ENCODE data around the gene GRIN2A. TPM values are rescaled to one million over a fixed set of nuclear protein-coding genes. Genes with fewer than 3 reads are reported as not detected.

GRIN2A gene
- total and polyA plus RNA-seq, 2 donors (not counting 3 experiments of a cell fraction or from before 2014, with no cell fraction given): not detected

DNA sequence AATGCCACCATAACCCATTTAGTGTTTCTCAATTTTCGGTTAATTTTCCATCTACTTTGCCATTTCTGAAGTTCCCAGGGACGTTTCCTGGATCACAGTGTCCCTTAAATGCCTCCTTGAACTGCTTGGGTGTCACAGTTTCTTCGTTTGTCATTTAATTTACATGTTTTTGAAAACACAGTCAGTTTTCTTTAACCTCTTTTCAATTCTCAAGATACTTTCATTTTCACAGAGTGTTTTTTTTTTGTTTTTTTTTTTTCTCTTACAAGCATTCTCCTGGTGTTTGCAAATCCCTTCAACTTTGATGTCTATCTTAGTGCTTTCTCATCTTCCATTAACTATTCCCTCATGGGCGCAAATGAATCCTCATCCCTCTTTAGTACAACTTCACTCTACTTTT lies 283.7 kb downstream of the GRIN2A start:
- dilution Hi-C loops (cut with MboI; ENCODE audit: extremely low pct_ligation_motif_present, low sequenced_read_pairs) (no loop called here), intact Hi-C loops (cut with micrococcal nuclease) (no loop called here)
- no peaks in the 10 kb centered on the region for H3K9me1 ChIP-seq (replicated peaks; ENCODE audit: control insufficient read depth, extremely low read depth, insufficient read depth, low read length)
- no peak overlapping the region for H3K9ac ChIP-seq (replicated peaks; ENCODE audit: extremely low read depth, insufficient read depth, low read length)
- ChIA-PET CTCF (no interaction called here), POLR2A (no interaction called here)
- H3K27me3 ChIP-seq (ENCODE audit: control insufficient read depth in 2 of 2, insufficient read depth in 2 of 2, low read length in 2 of 2): no peaks in the 10 kb centered on the region
- no peak overlapping the region for H2AFZ ChIP-seq (ENCODE audit: low read depth, low read length)
- TF ChIP-seq, protein P1, sequence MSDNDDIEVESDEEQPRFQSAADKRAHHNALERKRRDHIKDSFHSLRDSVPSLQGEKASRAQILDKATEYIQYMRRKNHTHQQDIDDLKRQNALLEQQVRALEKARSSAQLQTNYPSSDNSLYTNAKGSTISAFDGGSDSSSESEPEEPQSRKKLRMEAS (IDR thresholded peaks at IDR 0.05; ENCODE audit: insufficient read depth, insufficient read length): no peak
- TF ChIP-seq POLR2AphosphoS5 (IDR thresholded peaks at IDR 0.05; ENCODE audit: insufficient read depth, low read depth, low read length) (no peak), EZH2 (IDR thresholded peaks at IDR 0.05; ENCODE audit: borderline replicate concordance, low read depth, low read length, severe bottlenecking) (no peak), FOS (IDR thresholded peaks at IDR 0.05; ENCODE audit: borderline replicate concordance, insufficient read depth, low read length) (no peak), JUN (IDR thresholded peaks at IDR 0.05; ENCODE audit: borderline replicate concordance, insufficient read depth, insufficient read length, low read depth) (no peak), GATA2 (IDR thresholded peaks at IDR 0.05; ENCODE audit: insufficient read depth, insufficient read length, low read depth, low read length) (no peak), POLR2A (IDR thresholded peaks at IDR 0.05; ENCODE audit: low read depth, low read length) (no peak), MYC (IDR thresholded peaks at IDR 0.05; ENCODE audit: low read depth, low read length) (no peak)
- TF ChIP-seq, protein P2, sequence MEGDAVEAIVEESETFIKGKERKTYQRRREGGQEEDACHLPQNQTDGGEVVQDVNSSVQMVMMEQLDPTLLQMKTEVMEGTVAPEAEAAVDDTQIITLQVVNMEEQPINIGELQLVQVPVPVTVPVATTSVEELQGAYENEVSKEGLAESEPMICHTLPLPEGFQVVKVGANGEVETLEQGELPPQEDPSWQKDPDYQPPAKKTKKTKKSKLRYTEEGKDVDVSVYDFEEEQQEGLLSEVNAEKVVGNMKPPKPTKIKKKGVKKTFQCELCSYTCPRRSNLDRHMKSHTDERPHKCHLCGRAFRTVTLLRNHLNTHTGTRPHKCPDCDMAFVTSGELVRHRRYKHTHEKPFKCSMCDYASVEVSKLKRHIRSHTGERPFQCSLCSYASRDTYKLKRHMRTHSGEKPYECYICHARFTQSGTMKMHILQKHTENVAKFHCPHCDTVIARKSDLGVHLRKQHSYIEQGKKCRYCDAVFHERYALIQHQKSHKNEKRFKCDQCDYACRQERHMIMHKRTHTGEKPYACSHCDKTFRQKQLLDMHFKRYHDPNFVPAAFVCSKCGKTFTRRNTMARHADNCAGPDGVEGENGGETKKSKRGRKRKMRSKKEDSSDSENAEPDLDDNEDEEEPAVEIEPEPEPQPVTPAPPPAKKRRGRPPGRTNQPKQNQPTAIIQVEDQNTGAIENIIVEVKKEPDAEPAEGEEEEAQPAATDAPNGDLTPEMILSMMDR (IDR thresholded peaks at IDR 0.05; ENCODE audit: extremely low read depth in 1 of 2, insufficient read depth in 1 of 2, low read depth in 1 of 2, low read length in 2 of 2): no peak
- H3K27ac ChIP-seq (ENCODE audit: insufficient read depth, low read depth, low read length): no peak overlapping the region
- no TSS peak for BruUV-seq (replicated peaks)
- H3K4me1 ChIP-seq (ENCODE audit: control insufficient read depth, extremely low read depth, insufficient read depth, low read length): no peaks in the 10 kb centered on the region
- no peak overlapping the region for H3K4me3 ChIP-seq (replicated peaks in 1 of 3; ENCODE audit: insufficient read depth in 1 of 3, low read depth in 1 of 3, low read length in 3 of 3)
- DNase-seq (ENCODE audit: low read depth, low spot score) (no peak), FAIRE-seq (no peak)
- no peaks in the 10 kb centered on the region for H4K20me1 ChIP-seq (replicated peaks; ENCODE audit: control insufficient read depth, extremely low read depth, insufficient read depth, low read length)
- no peak overlapping the region for H3K4me2 ChIP-seq (ENCODE audit: insufficient read depth, low read length)
- H3K79me2 ChIP-seq (ENCODE audit: control insufficient read depth, insufficient read depth, low read length): no peaks in the 10 kb centered on the region
- H3K9me3 ChIP-seq (replicated peaks; ENCODE audit: control insufficient read depth, insufficient read depth, low read length): no peaks in the 10 kb centered on the region
- H3K36me3 ChIP-seq (ENCODE audit: control insufficient read depth in 2 of 2, extremely low read depth in 1 of 2, insufficient read depth in 2 of 2, low read length in 2 of 2): no peaks in the 10 kb centered on the region
